Measurements from ENCODE around the gene ADAMTS17. TPM values are rescaled to one million over a fixed set of nuclear protein-coding genes. Genes with fewer than 3 reads are reported as not detected.
A peak's percentile ranks its signal among the peaks of the same experiment; 100 is the strongest.

The ADAMTS17 gene
- total and polyA plus RNA-seq, 9 donors, result 3.1 to 8.2 (median 5.2) TPM

GRCh38 chr15:100140527-100141308 is 201.1 kb downstream of the ADAMTS17 start:
- no peaks in the 10 kb centered on the region for H3K36me3 ChIP-seq (ENCODE audit: control insufficient read depth, insufficient read depth, low read length)
- peaks cover 33% of the 10 kb centered on the region for H3K4me1 ChIP-seq (ENCODE audit: control insufficient read depth, insufficient read depth, low read length)
- no peaks in the 10 kb centered on the region for H3K9me3 ChIP-seq (replicated peaks; ENCODE audit: control insufficient read depth, low read depth, low read length)
- peak overlapping the region; percentile 85 for H3K27ac ChIP-seq (ENCODE audit: low read length)
- no peak for DNase-seq
- H3K4me3 ChIP-seq (ENCODE audit: low read length), result no peak overlapping the region
- 78% methylated on average over 25 of the region's 25 CpGs for WGBS (ENCODE audit: insufficient coverage)
- peaks cover 2% of the 10 kb centered on the region for H3K27me3 ChIP-seq (ENCODE audit: control insufficient read depth, insufficient read depth, low read length)

- Histone ChIP-seq H3K4me1 (ENCODE audit: control insufficient read depth, insufficient read depth, low read length) (peaks cover 19% of the 10 kb centered on the region), H3K27ac (ENCODE audit: low read length) (peak overlapping the region; percentile 38), H3K9me3 (replicated peaks; ENCODE audit: control insufficient read depth, low read depth, low read length) (no peaks in the 10 kb centered on the region), H3K4me3 (ENCODE audit: low read length) (no peak overlapping the region), H3K27me3 (ENCODE audit: control insufficient read depth, insufficient read depth, low read length) (no peaks in the 10 kb centered on the region), H3K36me3 (ENCODE audit: control insufficient read depth, insufficient read depth, low read length) (no peaks in the 10 kb centered on the region)
- 17% methylated on average over 1 of the region's 5 CpGs for WGBS (ENCODE audit: insufficient coverage)
- no peak for DNase-seq
Observed at GRCh38 chr15:100134586-100134985, 207.2 kb downstream of the ADAMTS17 start.

DNA sequence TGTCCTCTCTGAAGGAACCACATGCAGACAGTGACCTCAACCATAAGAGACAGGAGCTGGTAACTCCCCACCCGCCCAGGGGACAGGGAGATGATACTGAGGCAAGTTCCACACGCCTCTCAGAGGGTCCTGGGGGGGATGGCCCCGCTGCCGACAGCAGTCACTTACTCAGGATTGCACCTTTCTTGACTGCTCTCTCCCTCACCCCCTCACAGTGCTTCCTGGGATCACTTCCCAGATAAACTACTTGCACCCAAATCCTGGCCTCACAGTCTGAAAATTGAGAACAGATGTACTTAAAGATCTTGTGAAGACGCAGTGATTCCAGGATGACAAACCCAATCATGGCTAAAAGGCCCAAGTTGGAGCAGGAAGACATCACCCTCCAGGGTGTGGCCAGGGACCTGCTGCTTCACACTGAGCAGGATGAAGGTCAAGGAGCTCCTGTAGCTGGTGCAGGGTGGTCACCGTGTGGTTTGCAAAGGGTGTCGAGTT is 207.6 kb downstream of the ADAMTS17 start:
- H3K36me3 ChIP-seq (ENCODE audit: control insufficient read depth, insufficient read depth, low read length), result no peaks in the 10 kb centered on the region
- 14% methylated on average over 1 of the region's 7 CpGs for WGBS (ENCODE audit: insufficient coverage)
- no peak overlapping the region for H3K4me3 ChIP-seq (ENCODE audit: low read length)
- peak overlapping the region; percentile 38 for H3K27ac ChIP-seq (ENCODE audit: low read length)
- H3K4me1 ChIP-seq (ENCODE audit: control insufficient read depth, insufficient read depth, low read length), result peaks cover 19% of the 10 kb centered on the region
- DNase-seq, result peak; percentile 83
- H3K9me3 ChIP-seq (replicated peaks; ENCODE audit: control insufficient read depth, low read depth, low read length), result no peaks in the 10 kb centered on the region
- H3K27me3 ChIP-seq (ENCODE audit: control insufficient read depth, insufficient read depth, low read length), result no peaks in the 10 kb centered on the region

- H3K27me3 ChIP-seq (ENCODE audit: control insufficient read depth, insufficient read depth, low read length), result no peaks in the 10 kb centered on the region
- H3K4me3 ChIP-seq (ENCODE audit: low read length), result no peak overlapping the region
- 80% methylated on average over 1 of the region's 3 CpGs for WGBS (ENCODE audit: insufficient coverage)
- H3K36me3 ChIP-seq (ENCODE audit: control insufficient read depth, insufficient read depth, low read length), result no peaks in the 10 kb centered on the region
- H3K9me3 ChIP-seq (replicated peaks; ENCODE audit: control insufficient read depth, low read depth, low read length), result no peaks in the 10 kb centered on the region
- DNase-seq, result no peak
- peaks cover 22% of the 10 kb centered on the region for H3K4me1 ChIP-seq (ENCODE audit: control insufficient read depth, insufficient read depth, low read length)
- no peak overlapping the region for H3K27ac ChIP-seq (ENCODE audit: low read length)
Observed at GRCh38 chr15:100133001-100133400, 208.8 kb downstream of the ADAMTS17 start.

GRCh38 chr15:100132309-100132708 is 209.5 kb downstream of the ADAMTS17 start:
- Histone ChIP-seq H3K27ac (ENCODE audit: low read length) (no peak overlapping the region), H3K4me1 (ENCODE audit: control insufficient read depth, insufficient read depth, low read length) (peaks cover 24% of the 10 kb centered on the region), H3K36me3 (ENCODE audit: control insufficient read depth, insufficient read depth, low read length) (no peaks in the 10 kb centered on the region), H3K27me3 (ENCODE audit: control insufficient read depth, insufficient read depth, low read length) (no peaks in the 10 kb centered on the region), H3K4me3 (ENCODE audit: low read length) (no peak overlapping the region), H3K9me3 (replicated peaks; ENCODE audit: control insufficient read depth, low read depth, low read length) (no peaks in the 10 kb centered on the region)
- WGBS (ENCODE audit: insufficient coverage), result 92% methylated on average over 6 of the region's 10 CpGs
- DNase-seq, result no peak

DNA sequence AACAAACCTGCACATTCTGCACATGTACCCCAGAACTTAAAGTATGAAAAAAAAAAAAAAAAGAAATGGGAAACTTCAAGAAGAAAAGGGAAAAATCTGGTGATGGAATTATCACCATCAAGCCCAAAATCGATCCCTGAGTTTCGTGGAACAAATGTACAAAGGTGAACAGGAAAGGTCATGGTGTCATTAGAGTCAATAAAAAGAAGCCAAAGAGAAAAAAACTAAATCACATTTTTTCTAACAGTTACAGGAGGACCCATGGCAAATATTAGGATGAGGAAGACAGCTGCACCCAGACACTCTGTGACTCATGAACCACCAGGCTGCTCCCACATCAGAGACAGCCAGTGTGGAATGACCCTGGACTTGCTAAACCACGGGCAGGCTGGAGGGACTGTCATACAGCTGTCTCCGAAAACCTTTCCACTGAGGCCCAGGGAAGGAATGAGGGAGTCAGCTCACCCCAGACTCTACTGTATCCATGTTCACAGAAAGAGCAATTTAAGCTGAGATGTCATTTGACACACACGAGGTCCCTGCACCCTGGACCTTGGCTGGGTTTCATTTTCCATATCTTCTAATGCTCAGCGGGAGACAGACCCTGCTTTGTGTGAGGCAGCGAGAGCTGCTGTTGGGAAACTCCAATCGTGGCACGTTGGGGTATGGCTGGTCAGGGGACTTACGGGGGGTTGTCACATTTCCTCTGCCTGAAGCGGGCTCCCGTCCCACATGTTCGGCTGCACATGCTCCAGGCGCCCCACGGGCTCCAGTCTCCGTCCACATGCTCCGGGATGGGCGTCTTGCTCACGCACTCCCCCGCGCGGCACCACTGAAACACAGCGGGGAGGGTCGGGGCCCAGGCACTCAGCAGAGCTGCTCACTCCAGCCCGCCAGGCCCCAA is 210.2 kb downstream of the ADAMTS17 start:
- H3K9me3 ChIP-seq (replicated peaks; ENCODE audit: control insufficient read depth, low read depth, low read length), result no peaks in the 10 kb centered on the region
- no peaks in the 10 kb centered on the region for H3K36me3 ChIP-seq (ENCODE audit: control insufficient read depth, insufficient read depth, low read length)
- H3K27me3 ChIP-seq (ENCODE audit: control insufficient read depth, insufficient read depth, low read length), result no peaks in the 10 kb centered on the region
- 78% methylated on average over 15 of the region's 25 CpGs for WGBS (ENCODE audit: insufficient coverage)
- H3K27ac ChIP-seq (ENCODE audit: low read length), result peak overlapping the region; percentile 2
- H3K4me3 ChIP-seq (ENCODE audit: low read length), result no peak overlapping the region
- DNase-seq, result peak; percentile 57
- H3K4me1 ChIP-seq (ENCODE audit: control insufficient read depth, insufficient read depth, low read length), result peaks cover 29% of the 10 kb centered on the region

DNA sequence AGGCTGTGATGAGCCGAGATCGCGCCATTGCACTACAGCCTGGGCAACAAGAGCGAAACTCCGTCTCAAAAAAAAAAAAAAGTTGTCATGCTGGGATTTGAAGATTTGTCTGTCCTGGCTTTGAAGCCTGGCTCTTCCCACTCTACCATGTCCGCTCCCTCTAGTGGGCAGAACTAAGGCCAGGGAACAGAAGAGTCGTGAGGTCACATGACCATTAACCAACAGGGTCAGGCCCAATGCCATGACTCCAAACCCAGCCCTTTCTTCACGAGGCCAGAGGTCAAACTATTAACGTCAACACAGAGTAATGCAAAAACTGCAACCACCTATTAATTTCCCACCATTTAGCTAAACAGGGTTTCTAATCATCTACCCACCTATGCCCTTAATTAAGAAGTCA is 212.1 kb downstream of the ADAMTS17 start:
- Histone ChIP-seq H3K36me3 (ENCODE audit: control insufficient read depth, insufficient read depth, low read length) (no peaks in the 10 kb centered on the region), H3K27me3 (ENCODE audit: control insufficient read depth, insufficient read depth, low read length) (no peaks in the 10 kb centered on the region), H3K4me1 (ENCODE audit: control insufficient read depth, insufficient read depth, low read length) (peaks cover 46% of the 10 kb centered on the region), H3K27ac (ENCODE audit: low read length) (no peak overlapping the region), H3K9me3 (replicated peaks; ENCODE audit: control insufficient read depth, low read depth, low read length) (no peaks in the 10 kb centered on the region), H3K4me3 (ENCODE audit: low read length) (no peak overlapping the region)
- DNase-seq, result no peak
- WGBS (ENCODE audit: insufficient coverage), result 97% methylated on average over 9 of the region's 9 CpGs

GRCh38 chr15:100125401-100126191 is 216.2 kb downstream of the ADAMTS17 start:
- peaks cover 30% of the 10 kb centered on the region for H3K4me1 ChIP-seq (ENCODE audit: control insufficient read depth, insufficient read depth, low read length)
- H3K36me3 ChIP-seq (ENCODE audit: control insufficient read depth, insufficient read depth, low read length), result no peaks in the 10 kb centered on the region
- H3K27me3 ChIP-seq (ENCODE audit: control insufficient read depth, insufficient read depth, low read length), result no peaks in the 10 kb centered on the region
- 26% methylated on average over 14 of the region's 19 CpGs for WGBS (ENCODE audit: insufficient coverage)
- no peak overlapping the region for H3K4me3 ChIP-seq (ENCODE audit: low read length)
- H3K9me3 ChIP-seq (replicated peaks; ENCODE audit: control insufficient read depth, low read depth, low read length), result peaks cover 12% of the 10 kb centered on the region
- H3K27ac ChIP-seq (ENCODE audit: low read length), result peak overlapping the region; percentile 59
- DNase-seq, result peak; percentile 97

- Histone ChIP-seq H3K36me3 (ENCODE audit: control insufficient read depth, insufficient read depth, low read length) (no peaks in the 10 kb centered on the region), H3K4me1 (ENCODE audit: control insufficient read depth, insufficient read depth, low read length) (peaks cover 30% of the 10 kb centered on the region), H3K9me3 (replicated peaks; ENCODE audit: control insufficient read depth, low read depth, low read length) (peaks cover 13% of the 10 kb centered on the region), H3K27me3 (ENCODE audit: control insufficient read depth, insufficient read depth, low read length) (no peaks in the 10 kb centered on the region), H3K27ac (ENCODE audit: low read length) (peak overlapping the region; percentile 59), H3K4me3 (ENCODE audit: low read length) (no peak overlapping the region)
- 81% methylated on average over 5 of the region's 5 CpGs for WGBS (ENCODE audit: insufficient coverage)
- no peak for DNase-seq
Observed at GRCh38 chr15:100124936-100125335, 216.8 kb downstream of the ADAMTS17 start.
